ENCODE results near the gene GABRR3.

GABRR3 gene

GRCh38 chr3:98038286-98038685 is 3.2 kb upstream of the GABRR3 start:
- Histone ChIP-seq H3K4me3 (ENCODE audit: low read depth, low read length) (no peak overlapping the region), H3K36me3 (no peaks in the 10 kb centered on the region), H3K27me3 (peaks cover 27% of the 10 kb centered on the region), H3K4me1 (no peaks in the 10 kb centered on the region), H3K9me3 (no peaks in the 10 kb centered on the region)
- TF ChIP-seq CTCF (IDR thresholded peaks at IDR 0.05; ENCODE audit: low read depth, low read length) = no peak
- no peak for DNase-seq

- no peaks in the 10 kb centered on the region for H3K4me1 ChIP-seq
- no peaks in the 10 kb centered on the region for H3K36me3 ChIP-seq
- no peaks in the 10 kb centered on the region for H3K9me3 ChIP-seq
- H3K27me3 ChIP-seq = peaks cover 33% of the 10 kb centered on the region
- no peak for TF ChIP-seq CTCF (IDR thresholded peaks at IDR 0.05; ENCODE audit: low read depth, low read length)
- no peak overlapping the region for H3K4me3 ChIP-seq (ENCODE audit: low read depth, low read length)
- DNase-seq = no peak
Measured at GRCh38 chr3:98034486-98034885, 629 bp downstream of the GABRR3 start.

- no peak for DNase-seq
- H3K4me3 ChIP-seq (ENCODE audit: low read depth, low read length) = no peak overlapping the region
- H3K27me3 ChIP-seq = peaks cover 33% of the 10 kb centered on the region
- no peaks in the 10 kb centered on the region for H3K9me3 ChIP-seq
- H3K36me3 ChIP-seq = no peaks in the 10 kb centered on the region
- H3K4me1 ChIP-seq = no peaks in the 10 kb centered on the region
- no peak for TF ChIP-seq CTCF (IDR thresholded peaks at IDR 0.05; ENCODE audit: low read depth, low read length)
Measured at GRCh38 chr3:98034036-98034435, 1.1 kb downstream of the GABRR3 start.

- TF ChIP-seq CTCF (IDR thresholded peaks at IDR 0.05; ENCODE audit: low read depth, low read length) = no peak
- Histone ChIP-seq H3K9me3 (no peaks in the 10 kb centered on the region), H3K4me1 (no peaks in the 10 kb centered on the region), H3K27me3 (peaks cover 23% of the 10 kb centered on the region), H3K36me3 (no peaks in the 10 kb centered on the region), H3K4me3 (ENCODE audit: low read depth, low read length) (no peak overlapping the region)
- no peak for DNase-seq
Measured at GRCh38 chr3:98032904-98033303, 2.2 kb downstream of the GABRR3 start.

GRCh38 chr3:98032265-98032664 is 2.9 kb downstream of the GABRR3 start:
- Histone ChIP-seq H3K4me1 (no peaks in the 10 kb centered on the region), H3K36me3 (no peaks in the 10 kb centered on the region), H3K4me3 (ENCODE audit: low read depth, low read length) (no peak overlapping the region), H3K27me3 (peaks cover 19% of the 10 kb centered on the region), H3K9me3 (no peaks in the 10 kb centered on the region)
- no peak for TF ChIP-seq CTCF (IDR thresholded peaks at IDR 0.05; ENCODE audit: low read depth, low read length)
- DNase-seq = no peak

- H3K4me1 ChIP-seq = no peaks in the 10 kb centered on the region
- no peak for TF ChIP-seq CTCF (IDR thresholded peaks at IDR 0.05; ENCODE audit: low read depth, low read length)
- H3K36me3 ChIP-seq = no peaks in the 10 kb centered on the region
- no peak for DNase-seq
- no peak overlapping the region for H3K4me3 ChIP-seq (ENCODE audit: low read depth, low read length)
- no peaks in the 10 kb centered on the region for H3K9me3 ChIP-seq
- peaks cover 6% of the 10 kb centered on the region; the same call in 1 of the 2 replicates for H3K27me3 ChIP-seq
Measured at GRCh38 chr3:98029083-98029482, 6.0 kb downstream of the GABRR3 start.

Data from BE2C (cell line).